Stimulated activated CD4-positive, alpha-beta T cell treated with anti-CD3 and anti-CD28 coated beads, TNF-alpha, amount 100 ng/mL, for 1 hour (primary cell): ENCODE measurements around the gene CA12.

Experiments
- DNase-seq, 3 donors: peaks; one replicate each; pipeline ENCODE4 v3.0.0-alpha.2; 2020; ENCODE audit warnings: low read depth in 3 of 3, low spot score in 1 of 3

CA12 gene

DNA sequence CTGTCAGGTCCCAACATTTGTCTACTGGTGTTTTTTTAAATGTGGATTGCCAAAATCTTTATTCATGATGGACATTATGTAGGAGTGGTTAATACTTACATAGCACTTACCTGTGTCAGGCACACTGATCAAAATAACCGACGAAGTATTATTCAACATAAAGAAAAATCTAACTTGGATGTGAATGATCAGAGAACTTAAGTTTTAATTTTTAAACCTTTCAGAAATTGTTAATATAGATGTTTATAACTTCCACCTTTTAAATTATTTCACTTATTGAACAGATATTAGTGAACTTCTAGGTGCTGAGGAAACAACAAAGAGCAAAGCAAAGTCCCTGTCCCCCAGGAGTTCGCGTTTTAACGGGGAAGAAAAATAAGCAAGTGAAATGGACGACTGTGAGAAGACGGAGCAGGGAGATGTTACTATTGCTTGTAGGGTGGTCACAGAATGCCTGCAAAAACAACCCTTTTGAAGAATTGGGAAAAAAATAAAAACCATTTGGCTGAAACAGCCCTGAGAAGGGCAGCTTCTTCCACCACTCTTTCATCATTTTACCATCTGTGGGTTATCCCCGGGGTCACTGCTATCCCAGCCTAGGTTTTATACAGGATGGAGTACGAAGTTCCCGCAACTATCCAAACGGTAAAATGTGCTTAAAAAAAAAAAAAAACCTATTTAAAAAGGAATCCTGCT is 105.2 kb downstream of the CA12 start:
- DNase-seq: no peak

DNA sequence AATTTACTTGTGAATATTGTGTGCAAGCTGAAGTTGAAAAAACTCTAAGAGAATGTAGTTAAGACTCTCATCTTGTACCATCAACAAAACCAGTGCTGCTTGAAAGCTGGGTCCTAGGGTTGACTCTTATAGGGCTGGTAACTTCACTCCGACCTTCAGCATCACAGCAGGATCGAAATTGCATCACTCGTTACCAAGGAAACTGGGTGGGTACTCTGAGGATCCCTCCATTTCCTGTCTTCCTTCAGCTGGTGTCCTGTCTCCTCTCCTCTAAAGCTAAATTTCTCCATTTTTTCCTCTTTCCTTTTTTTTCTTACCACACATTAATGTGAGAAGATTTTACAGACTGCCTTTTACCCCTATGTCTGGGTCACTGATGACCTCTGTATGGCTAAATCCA is 107.2 kb downstream of the CA12 start:
- DNase-seq: no peak
